GM11168 (cell line): ENCODE results near the gene ABHD8.

Experiments
- in situ Hi-C: fragments of 300-500 bp; cut with MboI; formaldehyde crosslinking; loops from one replicate; pipeline ENCODE4 v1.12.0; 2022; ENCODE audit warnings: low sequenced_read_pairs; ENCODE audit not compliant: unreplicated experiment

Gene ABHD8

DNA sequence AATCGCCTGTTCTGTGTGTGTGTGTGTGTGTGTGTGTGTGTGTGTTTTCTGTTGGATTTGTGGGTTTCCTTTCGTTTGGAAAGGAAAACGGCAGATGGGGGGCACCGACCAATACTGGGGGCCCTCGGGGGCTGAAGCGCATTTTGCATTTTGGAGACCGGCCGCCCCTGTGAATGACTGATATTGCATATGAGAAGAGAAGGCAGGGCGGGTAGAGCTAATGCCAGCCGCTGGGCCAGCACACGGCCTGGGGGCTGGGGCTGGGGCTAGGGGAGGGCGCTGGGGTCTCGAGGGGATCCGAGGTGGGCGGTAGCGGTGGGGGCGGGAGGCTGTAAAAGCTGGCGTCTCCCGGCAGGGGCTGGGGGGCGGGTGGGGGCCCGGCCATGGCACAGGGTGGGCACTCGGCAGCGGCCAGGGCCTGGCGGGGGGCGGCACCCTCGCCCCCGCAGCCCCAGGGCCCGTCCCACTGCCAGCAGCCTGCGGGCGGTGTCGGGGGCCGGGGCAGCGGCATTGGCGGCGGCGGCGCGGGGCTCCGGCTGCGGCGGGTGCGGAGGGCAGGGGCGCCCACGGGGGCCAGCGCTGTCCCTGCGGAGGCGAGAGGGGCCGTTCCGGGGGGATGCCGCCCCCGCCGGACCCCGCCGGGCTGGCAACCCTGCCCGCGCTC, 20.2 kb upstream of the ABHD8 start:
- in situ Hi-C loops = no loop called here

DNA sequence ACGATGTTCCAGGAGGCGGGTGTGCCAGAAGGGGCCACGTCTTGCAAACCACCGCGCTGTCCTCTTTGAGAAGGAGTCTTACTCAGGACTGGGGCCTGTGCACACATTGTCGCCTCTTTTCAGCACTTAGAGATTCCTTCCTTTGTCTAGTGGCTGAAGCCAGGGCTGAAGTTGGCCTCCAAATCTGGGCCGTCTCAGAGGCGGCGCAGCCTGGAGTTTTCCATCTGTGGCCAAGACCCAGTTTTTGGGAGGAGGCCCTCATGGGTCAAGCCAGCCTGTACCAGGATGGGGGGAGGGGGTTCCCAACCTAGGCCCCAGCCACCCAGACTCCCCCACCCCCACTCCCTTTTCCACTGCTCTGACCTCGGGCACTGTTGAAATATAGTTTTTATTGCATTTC, 19.6 kb upstream of the ABHD8 start:
- in situ Hi-C loops = no loop called here

DNA sequence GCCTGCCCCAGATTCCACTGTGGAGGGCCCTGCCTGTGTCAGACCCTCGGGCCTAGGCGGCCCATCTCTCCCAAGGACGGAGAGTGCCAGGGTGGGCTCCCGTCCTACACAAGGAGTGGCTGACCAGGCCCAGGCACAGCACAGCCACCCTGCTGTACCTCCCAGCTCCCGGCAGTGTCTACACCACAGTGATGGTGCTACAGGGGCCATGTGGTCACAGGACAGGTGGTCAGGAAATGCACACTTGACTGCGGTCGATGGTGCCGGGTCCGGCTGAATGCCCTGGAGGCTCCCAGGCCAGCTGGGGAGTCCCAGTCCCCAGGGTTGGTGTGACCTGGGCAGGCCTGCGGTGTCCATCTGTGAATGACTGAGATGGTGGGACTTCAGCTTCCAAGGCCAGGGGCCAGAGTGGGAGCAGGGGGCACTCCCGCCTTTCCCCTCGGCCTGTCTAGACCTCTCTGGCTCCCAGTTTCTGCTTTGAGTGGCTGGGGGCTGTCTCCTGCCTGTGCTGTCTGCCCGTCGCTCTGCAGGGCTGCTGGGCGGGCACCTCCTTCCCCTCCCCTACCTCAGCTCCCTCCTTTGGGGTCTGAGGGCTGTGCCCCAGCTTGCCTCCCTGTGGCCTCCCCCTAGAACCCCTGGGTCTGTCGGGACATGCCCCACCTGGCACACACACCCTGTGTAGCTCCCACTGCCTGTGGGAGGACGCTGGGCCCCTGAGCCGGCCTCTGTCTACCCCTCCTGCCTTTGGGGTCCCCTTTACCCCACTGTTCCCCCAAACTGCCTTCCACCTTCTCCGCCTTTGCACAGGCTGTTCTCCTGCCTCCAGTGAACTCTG, 18.6 kb upstream of the ABHD8 start:
- in situ Hi-C loops = no loop called here

DNA sequence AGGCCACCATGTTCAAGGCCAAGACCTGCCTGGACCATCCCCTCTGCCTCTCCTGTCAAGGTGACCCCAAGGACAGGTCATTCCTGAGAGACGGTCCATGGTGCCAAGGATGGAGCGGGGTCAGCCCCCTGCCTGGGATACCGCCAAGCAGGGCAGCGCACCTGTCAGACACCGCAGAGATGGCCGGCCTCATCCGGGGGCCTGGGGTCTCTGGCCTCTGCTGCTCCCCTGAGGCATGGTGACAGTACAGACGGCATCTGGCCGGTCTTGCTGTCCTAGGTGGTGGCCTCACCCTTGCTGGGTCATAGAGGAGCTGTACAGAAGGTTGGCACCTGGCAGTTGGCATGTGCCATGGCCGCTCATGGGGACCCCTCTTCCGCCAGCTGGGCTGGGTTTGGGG, 17.2 kb upstream of the ABHD8 start:
- in situ Hi-C loops = no loop called here

DNA sequence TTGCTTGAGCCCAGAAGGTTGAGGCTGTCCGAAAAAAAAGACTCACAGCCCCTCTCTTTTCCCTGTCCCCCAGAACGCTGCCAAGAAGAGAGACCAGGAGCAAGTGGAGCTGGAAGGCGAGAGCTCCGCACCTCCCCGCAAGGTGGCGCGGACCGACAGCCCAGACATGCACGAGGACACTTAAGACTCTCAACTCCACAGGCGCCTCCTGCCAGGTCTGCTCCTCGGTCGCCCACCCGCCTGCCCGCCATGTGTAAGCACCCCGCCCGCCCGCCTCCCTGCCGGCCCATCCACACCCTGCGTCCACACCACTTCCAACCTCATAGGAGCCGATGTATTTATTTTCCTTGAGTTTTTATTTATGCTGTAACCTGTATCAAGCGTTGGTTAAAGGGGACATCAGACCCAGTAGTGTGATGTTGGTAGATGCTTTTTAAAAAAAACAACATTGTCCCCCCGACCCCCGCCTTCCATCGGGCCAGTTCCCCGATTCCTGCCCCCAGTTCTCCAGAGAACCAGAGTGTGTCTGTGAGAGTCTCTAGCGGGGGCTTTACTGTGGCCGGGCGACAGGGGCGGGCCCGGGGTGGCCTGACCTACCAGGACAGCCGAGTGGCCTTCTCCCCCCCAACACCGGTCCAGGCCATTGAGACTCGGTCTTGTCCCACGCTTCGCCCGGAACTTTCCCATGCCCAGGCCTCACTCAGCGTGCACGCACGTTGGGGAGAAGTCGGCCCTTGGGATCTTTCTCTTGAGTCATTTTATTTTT, 16.4 kb upstream of the ABHD8 start:
- in situ Hi-C loops = no loop called here

DNA sequence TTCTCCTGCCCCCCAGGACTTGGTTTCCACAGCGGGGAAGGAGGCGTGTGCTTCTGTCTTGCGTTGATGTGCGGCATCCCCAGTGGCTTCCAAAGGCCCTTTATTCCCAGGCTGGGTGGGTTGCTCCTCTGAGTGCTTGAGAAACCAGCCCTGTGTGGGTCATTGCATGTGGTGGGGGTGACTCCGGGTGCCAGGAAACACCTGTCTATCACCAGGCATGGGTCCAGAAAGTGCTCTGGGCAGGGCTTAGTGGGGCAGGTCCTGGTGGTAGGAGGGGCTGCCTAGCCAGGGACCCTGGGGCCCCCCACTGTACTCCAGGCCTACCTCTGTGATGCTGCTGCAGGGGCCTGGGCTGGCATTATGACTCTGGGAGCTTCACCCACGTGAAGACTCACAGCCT, 15.7 kb upstream of the ABHD8 start:
- in situ Hi-C loops = no loop called here

DNA sequence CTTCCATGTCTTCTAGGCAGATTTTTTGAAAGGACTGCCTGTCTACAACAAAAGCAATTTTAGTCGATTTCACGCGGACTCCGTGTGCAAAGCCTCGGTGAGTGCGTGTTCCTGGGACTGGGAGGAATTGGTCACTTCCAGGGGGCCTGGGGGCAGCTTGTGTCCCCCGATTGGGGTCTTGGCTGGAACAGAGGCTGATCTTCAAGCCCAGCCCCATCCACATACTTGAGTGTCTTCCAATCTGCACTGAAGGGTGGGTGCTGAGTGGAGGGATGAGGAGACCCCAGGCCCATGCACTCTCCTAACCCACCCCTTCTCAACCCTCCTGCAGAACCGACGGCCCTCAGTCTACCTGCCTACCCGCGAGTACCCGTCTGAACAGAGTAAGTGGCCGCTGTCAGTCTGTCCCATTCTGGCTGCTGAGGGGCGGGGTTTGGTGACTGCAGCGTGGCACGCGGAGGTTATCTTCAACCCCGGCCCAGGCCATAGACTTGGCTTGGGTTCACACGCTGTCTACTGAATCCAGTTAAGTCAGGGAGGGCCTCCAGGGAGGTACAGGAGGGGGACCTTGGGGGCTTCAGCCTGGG, 10.9 kb upstream of the ABHD8 start:
- in situ Hi-C loops = no loop called here

DNA sequence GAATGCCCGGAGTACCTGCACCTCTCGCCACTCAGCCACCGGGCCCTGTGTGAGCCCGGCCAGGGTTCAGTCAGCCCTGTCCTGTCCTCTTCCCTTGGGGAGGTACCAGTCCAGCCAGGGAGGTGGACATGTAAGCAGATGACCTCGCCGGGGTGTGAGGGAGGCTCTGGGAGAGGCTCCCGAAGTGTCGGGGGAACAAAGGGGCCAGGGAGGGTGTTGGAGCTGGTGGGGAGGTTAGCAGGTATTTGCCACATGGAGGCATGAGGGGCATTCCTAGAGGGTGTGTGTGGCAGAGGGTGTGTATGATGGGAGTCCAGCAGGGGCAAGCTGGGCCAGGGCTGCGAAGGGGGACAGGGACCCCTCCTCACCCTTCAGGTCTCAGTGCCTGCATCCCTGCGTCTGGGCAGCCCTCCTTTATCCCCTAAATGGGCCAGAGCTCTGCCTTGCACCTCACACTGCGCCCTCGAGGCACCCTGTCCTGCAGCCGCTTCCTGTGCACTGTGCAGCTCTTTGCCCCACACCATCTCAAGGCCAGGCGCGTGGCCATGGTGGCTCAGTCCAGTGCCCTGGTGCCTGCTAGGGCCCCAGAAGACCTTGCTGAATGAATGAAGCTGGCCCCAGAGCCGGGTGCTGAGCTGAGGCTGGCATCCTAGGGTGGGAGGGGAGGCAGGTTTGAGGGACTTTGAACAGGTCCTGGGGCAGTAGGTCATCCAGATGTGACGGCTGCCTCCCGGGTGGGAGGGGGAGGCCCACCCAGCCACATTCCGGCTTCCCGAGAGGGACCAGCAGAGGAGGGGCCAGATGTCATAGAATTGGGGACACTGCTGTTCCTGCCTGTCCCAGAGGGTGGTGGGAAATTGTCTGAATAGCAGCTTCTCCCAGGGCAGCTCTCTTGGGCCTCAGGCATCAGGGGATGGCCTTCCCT, 9.2 kb upstream of the ABHD8 start:
- in situ Hi-C loops = no loop called here

DNA sequence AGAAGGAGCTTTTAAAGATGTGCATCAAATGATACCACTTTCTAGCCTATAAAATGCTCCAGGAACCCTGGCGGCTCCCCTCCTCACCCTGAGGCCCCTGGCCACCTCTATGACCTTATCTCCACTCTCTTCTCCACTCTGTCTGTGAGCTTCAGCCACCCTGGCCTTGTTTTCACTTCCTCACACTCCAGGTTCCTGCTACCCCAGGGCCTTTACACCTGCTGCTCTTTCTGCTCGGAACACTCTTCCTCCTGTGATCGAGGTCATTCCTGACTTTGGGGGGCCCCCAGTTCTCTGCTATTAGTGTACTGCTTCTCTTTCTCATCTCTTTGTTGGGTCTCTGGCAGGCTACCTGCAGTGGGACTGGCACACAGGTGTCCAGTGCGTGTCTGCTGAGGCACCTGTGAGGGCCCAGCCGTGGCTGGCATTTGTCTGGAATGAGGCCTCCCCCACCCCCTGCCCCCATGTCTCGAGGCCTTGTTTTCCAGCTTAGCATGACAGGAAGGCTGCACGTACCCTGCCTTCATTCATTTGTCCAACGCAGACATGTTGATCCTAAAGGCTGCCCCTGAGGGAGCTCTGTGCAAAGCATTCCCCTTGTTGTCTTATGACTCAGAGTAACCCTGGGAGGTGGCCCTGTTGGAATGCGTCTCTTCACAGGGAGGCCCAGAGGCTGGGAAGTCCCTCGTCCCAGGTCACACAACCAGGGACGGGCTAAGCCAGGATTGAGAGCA, 8.4 kb upstream of the ABHD8 start:
- in situ Hi-C loops = no loop called here

DNA sequence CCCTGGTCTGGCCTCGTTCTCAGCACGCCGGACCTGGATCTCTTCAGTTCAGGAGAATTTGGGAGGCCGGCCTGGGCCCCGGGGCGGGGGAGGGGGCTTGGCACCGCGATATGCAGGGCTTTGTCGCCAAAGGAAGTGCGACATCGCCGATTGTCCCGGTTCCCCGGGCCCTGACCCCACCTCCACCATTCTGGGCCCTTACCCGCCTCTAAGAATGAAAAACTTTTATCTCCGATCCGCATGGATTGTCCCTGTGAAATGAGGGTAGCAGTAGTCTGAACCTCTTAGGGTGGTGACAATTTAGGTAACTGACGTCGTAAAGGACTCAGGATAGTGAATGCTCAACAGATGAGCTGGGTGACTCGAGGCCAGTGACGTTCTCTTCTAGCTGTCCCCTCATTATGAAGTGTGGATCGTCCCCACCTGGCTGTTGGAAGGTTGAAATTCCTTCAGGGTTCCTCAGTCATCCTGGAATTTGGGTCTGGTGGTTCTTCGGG, 6.8 kb upstream of the ABHD8 start:
- in situ Hi-C loops = no loop called here

DNA sequence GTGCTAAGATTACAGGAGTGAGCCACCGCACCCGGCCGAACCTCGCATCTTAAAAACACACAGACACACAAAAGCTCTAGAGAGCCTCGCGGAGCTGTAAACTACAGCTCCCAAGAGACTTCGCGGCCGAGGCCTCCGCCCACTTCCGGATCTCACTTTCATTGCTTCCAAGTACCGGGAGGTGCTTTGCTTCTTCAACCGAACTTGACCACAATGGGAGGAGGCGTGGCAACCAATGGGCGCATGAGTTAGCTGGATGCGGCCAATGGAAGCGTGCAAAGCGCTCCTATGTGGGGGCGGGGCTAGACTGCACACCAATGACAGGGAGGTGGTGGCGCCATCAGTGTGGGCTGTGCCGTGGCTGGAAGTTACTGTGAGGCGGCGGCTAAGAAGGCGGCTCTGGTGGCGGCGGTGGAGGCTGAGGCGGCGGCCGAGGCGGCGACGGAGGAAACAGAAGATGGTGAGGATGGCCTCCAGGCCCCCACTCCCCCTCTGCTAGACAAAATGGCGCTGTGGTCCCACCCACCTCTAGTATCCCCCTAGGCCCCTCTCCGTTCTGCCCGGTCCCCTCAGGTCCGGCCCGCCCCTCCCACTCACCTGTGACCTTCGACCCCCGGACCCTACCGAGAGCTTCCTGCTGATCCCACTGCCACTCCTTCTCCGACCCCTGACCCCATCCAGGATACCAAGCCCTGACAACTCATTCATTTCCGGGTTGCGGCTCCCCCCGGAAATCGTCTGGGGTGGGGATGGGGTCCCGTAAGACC, 6.2 kb upstream of the ABHD8 start, which contains the start of gene DDA1:
Gene DDA1, plus strand, starts transcription at position 366 of the 767 bp plus-strand sequence. Its CDS starts 92 bp downstream, at position 458.
- in situ Hi-C loops = no loop called here

DNA sequence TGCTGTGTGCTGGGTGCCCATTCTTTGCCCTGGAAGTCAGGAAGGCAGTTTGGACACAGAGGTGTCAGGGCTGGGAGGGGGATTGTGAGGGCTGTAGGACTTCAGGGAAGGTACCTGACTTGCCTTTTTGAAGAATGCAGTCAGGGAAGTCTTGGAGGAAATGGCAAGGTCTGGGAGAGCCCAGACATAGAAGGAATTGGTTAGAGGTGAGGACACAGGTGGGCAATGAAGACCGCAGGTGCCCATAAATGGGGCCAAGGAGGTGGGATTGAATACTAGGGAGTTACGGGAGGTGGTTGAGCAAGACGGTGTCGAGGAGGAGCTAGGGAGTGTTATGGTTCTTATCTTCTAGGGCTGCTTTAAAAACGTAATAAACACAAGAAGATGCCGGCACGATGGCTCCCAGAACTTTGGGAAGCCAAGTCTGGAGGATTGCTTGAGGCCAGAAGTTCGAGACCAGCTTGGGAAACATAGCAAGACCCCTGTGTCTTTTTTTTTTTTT, 4.7 kb upstream of the ABHD8 start:
- in situ Hi-C loops = no loop called here

DNA sequence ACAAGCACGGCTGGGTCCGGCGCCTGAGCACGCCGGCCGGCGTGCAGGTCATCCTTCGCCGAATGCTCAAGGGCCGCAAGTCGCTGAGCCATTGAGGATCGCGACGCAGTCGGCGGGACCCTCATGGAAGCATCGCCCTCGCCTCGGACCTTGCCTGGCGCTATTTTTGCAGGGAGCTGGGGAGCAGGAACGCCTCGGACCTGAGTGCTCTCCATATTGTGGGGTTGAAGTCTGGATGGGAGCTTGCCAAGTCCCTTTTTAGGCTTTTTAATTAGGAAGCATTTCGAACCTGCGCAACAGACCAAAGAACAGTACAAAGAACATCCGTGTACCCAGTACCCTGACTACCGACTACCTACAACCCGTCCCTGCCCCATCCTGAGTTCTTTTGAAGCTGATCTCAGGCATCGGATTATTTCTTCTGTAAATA, 3.1 kb upstream of the ABHD8 start:
- in situ Hi-C loops = no loop called here

DNA sequence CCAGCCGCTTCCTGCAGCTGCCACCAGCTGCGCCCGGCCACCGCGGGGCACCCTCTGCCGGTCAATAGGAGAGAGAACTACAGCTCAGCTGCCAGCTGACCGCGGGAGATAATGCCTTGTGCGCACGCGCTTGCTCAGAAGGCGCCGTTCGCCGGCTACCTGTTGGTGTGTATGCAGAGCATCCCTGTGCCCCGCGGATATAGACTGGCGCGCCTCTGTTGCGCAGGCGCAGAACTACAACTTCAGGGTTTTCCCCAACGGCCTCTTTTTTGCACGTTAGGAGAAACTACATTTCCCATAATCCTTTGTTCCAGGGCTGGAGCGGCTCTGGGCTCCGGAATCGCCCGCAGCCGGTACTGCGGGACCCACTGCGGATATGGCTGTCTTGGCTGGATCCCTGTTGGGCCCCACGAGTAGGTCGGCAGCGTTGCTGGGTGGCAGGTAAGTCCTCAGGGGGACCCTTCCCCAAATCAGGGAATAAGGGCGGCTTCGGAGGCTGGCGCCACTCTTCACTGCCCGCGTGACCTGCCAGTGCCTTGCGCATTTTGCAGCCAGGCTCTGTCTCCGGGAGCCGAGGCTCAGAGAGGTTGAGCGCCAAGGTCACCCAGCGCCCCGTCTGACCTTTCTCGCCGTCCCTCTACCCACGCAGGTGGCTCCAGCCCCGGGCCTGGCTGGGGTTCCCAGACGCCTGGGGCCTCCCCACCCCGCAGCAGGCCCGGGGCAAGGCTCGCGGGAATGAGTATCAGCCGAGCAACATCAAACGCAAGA, 2.5 kb upstream of the ABHD8 start, which contains the start of gene MRPL34:
Gene MRPL34, plus strand, starts transcription at position 356 of the 768 bp plus-strand sequence. Its CDS starts 21 bp downstream, at position 377.
- in situ Hi-C loops = no loop called here

DNA sequence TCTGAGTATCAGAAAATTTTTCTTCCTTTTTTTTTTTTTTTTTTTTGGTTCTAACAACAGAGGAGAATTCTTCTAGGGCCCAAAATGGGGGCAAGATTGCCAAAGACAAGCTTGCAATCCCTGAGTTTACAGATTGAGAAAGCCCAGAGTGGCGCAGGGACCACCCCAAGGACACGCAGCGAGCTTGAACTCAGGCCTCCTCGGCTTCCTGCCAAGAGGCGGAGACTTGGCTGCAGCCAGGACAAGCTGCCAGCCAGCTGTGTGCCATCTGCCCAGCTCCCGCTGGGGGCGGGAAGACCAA, 1.9 kb upstream of the ABHD8 start:
- in situ Hi-C loops = no loop called here

DNA sequence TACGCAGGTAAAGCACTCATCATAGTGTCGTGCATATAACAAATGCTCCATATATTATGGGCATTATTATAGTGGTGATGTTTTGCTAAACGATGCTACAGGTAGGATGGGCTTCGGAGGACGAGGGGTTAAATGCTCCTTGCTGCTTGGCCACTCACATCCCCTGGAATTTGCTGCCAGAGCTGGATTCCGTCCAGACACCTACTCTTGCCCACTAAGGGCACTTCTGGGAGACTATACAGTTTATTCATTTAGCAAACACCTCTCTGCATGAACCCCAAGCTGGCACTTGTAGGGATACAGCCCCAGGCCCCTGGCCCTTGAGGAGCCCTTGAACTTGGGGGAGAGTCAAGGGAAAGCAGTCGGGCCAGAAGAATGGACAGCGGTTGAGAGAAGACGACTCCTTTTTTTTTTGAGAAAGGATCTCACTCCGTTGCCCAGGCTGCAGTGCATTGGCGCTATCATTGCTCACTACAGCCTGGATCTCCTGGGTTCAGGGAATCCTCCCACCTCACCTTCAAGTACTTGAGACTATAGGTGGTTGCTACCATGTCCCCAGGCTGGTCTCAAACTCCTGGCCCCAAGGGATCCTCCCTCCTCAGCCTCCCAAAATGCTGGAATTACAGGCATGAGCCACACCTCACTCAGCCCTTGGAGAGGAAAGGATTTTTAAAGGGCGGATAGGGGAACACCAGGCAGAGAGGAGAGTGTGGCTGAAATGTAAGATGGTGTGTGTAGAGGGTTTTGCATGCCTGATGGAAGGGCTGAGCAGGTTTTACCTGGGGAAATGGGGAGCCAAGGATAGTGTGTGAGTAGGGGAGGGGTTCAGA, 1.4 kb upstream of the ABHD8 start:
- in situ Hi-C loops = no loop called here
